PFSK-1 (cell line): ENCODE measurements around the gene WWC1.

Experiments
- FOXP2 ChIP-seq: optimal IDR thresholded peaks from 2 replicates; pipeline ENCODE3; 2011; ENCODE audit warnings: borderline replicate concordance, control low read depth, inconsistent platforms; ENCODE audit not compliant: insufficient read depth; ENCODE audit errors: extremely low read length, extremely low read depth
- POLR2AphosphoS5 ChIP-seq: IDR thresholded peaks from 2 replicates; pipeline ENCODE4 v1.6.1; 2012; ENCODE audit warnings: low read depth, mild to moderate bottlenecking, control low read depth, low read length, moderate library complexity
- SIN3A ChIP-seq: IDR thresholded peaks from 2 replicates; pipeline ENCODE4 v1.6.1; 2012; ENCODE audit warnings: mild to moderate bottlenecking, low read length, moderate library complexity, borderline replicate concordance; ENCODE audit not compliant: insufficient read depth
- TAF1 ChIP-seq: IDR thresholded peaks from 2 replicates; pipeline ENCODE4 v1.6.1; 2012; ENCODE audit warnings: low read length, control low read depth, borderline replicate concordance; ENCODE audit not compliant: insufficient read depth
- TF ChIP-seq, protein P1 (sequence below), 2 experiments: IDR thresholded peaks; 2 replicates each; pipeline versions ENCODE4 v1.6.1 to v1.8.0; 2011 to 2012; ENCODE audit warnings: low read depth in 2 of 2, low read length in 2 of 2, control low read depth in 1 of 2, inconsistent platforms in 1 of 2, mild to moderate bottlenecking in 1 of 2, moderate library complexity in 1 of 2; ENCODE audit not compliant: insufficient read depth in 1 of 2

The WWC1 gene

DNA sequence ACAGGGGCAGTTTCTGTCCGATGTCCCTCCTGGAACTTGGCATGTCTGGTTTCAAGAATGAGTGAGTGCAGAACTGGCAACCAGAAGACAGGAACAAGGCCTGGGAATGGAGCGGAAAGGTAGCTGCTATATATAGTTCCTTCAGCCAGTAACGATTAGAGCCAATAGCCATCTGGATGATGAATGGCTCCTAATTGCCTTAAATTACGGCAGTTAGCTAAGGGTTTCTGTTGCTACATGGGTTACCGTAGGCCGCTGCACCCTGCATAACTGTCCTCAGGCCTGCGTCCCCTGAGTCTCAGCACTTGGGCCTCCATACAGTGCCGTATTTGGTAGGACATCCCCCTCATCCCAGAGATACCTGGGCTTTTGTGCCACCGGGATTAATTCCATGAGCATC, 29.4 kb downstream of the WWC1 start:
- TF ChIP-seq, protein P1, sequence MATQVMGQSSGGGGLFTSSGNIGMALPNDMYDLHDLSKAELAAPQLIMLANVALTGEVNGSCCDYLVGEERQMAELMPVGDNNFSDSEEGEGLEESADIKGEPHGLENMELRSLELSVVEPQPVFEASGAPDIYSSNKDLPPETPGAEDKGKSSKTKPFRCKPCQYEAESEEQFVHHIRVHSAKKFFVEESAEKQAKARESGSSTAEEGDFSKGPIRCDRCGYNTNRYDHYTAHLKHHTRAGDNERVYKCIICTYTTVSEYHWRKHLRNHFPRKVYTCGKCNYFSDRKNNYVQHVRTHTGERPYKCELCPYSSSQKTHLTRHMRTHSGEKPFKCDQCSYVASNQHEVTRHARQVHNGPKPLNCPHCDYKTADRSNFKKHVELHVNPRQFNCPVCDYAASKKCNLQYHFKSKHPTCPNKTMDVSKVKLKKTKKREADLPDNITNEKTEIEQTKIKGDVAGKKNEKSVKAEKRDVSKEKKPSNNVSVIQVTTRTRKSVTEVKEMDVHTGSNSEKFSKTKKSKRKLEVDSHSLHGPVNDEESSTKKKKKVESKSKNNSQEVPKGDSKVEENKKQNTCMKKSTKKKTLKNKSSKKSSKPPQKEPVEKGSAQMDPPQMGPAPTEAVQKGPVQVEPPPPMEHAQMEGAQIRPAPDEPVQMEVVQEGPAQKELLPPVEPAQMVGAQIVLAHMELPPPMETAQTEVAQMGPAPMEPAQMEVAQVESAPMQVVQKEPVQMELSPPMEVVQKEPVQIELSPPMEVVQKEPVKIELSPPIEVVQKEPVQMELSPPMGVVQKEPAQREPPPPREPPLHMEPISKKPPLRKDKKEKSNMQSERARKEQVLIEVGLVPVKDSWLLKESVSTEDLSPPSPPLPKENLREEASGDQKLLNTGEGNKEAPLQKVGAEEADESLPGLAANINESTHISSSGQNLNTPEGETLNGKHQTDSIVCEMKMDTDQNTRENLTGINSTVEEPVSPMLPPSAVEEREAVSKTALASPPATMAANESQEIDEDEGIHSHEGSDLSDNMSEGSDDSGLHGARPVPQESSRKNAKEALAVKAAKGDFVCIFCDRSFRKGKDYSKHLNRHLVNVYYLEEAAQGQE (IDR thresholded peaks at IDR 0.05; ENCODE audit: insufficient read depth in 1 of 2, low read depth in 2 of 2, low read length in 2 of 2), result no peak
- no peak for TF ChIP-seq POLR2AphosphoS5
- no peak for TF ChIP-seq FOXP2
- no peak for TF ChIP-seq TAF1
- TF ChIP-seq SIN3A, result no peak

DNA sequence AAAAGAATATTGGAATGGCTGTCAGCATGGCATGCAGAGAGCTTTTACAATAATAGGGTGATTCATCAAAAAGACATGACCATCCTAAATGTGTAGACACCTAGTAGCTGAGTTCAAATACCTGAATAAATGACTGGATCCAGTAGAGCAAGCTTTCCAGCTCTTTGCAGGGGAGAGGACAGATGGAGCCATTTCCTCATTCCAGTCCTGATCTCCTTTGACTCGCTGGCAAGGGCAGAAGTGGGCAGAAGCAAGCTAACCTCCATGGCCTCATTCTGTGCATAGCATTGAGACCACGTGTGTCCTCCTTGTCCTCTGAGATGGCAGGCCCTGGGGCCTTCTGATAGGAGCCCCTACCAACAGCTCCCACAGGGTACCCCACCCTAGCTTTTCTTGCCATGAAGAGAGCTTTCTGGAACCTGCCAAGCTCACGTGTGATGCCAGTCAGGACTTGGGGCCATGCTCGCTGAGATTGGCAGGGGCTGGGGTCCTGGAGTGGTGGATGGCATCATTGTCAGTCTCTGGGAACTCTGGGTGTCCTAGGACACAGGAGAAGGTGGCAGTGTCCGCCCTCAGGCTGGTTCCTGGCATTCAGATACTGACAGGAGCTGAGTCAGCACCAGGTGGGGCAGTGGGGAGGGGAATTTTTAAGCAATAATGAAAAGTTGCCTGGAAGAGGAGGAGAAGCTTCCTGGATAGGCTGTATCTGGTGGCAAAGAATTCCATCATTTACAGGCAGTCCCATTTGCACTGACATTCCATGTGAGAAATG, 33.6 kb downstream of the WWC1 start:
- TF ChIP-seq, protein P1 (IDR thresholded peaks at IDR 0.05; ENCODE audit: insufficient read depth in 1 of 2, low read depth in 2 of 2, low read length in 2 of 2), result no peak
- no peak for TF ChIP-seq SIN3A
- no peak for TF ChIP-seq TAF1
- TF ChIP-seq FOXP2, result no peak
- TF ChIP-seq POLR2AphosphoS5, result no peak

DNA sequence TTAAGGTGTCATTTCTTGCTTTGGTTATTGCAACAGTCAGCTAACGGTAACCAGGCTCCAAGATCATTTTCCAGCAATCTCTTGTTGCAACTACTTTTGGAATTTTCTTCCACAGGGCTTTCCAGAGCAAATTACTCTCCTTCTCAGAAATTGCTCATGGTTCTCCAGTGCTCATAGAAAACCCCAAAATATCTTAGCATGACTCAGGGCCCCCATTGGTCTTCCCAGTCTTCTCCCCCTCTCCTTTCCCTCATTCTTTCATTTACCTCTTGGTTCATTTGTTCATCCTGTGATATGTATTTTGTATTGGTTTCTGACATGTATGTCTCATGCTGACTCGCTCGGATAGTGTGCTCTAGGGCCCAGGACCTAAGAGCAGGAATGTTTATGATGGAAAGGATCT, 35.6 kb downstream of the WWC1 start:
- TF ChIP-seq TAF1, result no peak
- TF ChIP-seq SIN3A, result no peak
- TF ChIP-seq POLR2AphosphoS5, result no peak
- TF ChIP-seq FOXP2, result no peak
- TF ChIP-seq, protein P1 (IDR thresholded peaks at IDR 0.05; ENCODE audit: insufficient read depth in 1 of 2, low read depth in 2 of 2, low read length in 2 of 2), result no peak

DNA sequence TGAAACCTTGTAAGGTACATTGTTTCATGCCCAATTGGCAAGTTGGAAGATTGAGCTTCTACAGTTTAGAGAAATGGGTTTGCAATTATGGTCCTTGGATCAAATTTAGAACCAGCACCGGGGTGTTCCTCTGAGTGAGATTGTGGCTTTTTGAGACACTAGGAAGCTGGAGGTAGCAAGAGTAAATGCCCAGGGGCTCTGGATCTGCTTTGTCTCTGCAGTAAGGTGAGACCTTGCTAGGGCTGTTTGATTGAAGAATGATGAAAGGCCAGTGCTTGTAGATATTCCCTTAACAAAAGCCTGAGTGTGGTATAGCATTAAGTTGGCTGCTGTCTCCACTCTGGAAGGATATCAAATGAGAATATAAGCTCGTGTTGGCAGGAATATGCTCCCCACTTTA, 36.0 kb downstream of the WWC1 start:
- TF ChIP-seq TAF1 (no peak), SIN3A (no peak), FOXP2 (no peak), POLR2AphosphoS5 (no peak)
- TF ChIP-seq, protein P1 (IDR thresholded peaks at IDR 0.05; ENCODE audit: insufficient read depth in 1 of 2, low read depth in 2 of 2, low read length in 2 of 2), result no peak
